GM12864 (cell line): ENCODE results near the gene FOXP4.

Experiments used
- DNase-seq: peaks from one replicate; pipeline ENCODE4 v3.0.0-alpha.2; 2011; ENCODE audit warnings: low read depth
- H3K4me3 ChIP-seq: 2 replicates; pipeline ENCODE4 v1.5.1; 2011; ENCODE audit warnings: mild to moderate bottlenecking, low read depth, low read length, control low read depth
- TF ChIP-seq, protein P1 (sequence below): IDR thresholded peaks from 2 replicates; pipeline ENCODE4 v1.5.1; 2011; ENCODE audit warnings: low read depth, mild to moderate bottlenecking, moderate library complexity, low read length, control low read depth, inconsistent platforms; ENCODE audit errors: missing control alignments

Gene FOXP4

GRCh38 chr6:41560431-41561192 lies 14.4 kb downstream of the FOXP4 start:
- H3K4me3 ChIP-seq: peak overlapping the region; percentile 62
- peak; percentile 34 for DNase-seq

DNA sequence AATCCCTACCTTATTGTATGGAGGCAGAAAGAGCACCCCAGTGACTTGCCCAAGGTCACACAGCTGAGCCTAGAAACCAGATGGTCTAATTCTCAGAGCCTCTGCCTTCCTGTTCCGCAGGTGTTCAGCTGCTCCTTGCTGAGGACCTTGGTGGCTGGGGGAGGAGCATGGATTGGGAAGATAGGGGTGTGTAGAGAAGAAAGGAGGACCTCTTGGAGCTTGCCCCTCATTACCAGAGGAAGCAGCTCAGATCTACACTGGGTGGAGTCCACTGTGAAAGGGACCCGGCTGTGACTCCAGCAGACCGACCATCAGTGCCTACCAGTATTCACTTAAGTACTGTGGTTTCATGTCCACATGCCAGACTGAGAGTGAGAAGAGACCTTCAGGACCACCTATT lies 15.2 kb downstream of the FOXP4 start:
- TF ChIP-seq, protein P1, sequence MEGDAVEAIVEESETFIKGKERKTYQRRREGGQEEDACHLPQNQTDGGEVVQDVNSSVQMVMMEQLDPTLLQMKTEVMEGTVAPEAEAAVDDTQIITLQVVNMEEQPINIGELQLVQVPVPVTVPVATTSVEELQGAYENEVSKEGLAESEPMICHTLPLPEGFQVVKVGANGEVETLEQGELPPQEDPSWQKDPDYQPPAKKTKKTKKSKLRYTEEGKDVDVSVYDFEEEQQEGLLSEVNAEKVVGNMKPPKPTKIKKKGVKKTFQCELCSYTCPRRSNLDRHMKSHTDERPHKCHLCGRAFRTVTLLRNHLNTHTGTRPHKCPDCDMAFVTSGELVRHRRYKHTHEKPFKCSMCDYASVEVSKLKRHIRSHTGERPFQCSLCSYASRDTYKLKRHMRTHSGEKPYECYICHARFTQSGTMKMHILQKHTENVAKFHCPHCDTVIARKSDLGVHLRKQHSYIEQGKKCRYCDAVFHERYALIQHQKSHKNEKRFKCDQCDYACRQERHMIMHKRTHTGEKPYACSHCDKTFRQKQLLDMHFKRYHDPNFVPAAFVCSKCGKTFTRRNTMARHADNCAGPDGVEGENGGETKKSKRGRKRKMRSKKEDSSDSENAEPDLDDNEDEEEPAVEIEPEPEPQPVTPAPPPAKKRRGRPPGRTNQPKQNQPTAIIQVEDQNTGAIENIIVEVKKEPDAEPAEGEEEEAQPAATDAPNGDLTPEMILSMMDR: no peak
- peak overlapping the region; percentile 62; the same call in 1 of the 2 replicates for H3K4me3 ChIP-seq
- DNase-seq: no peak

More at GRCh38 chr6:41560431-41561192, 14.4 kb downstream of the FOXP4 start:
- TF ChIP-seq, protein P1: no peak

- TF ChIP-seq, protein P1: no peak
- no peak overlapping the region for H3K4me3 ChIP-seq
- DNase-seq: no peak
Measured at GRCh38 chr6:41561931-41562911, 16.0 kb downstream of the FOXP4 start.

DNA sequence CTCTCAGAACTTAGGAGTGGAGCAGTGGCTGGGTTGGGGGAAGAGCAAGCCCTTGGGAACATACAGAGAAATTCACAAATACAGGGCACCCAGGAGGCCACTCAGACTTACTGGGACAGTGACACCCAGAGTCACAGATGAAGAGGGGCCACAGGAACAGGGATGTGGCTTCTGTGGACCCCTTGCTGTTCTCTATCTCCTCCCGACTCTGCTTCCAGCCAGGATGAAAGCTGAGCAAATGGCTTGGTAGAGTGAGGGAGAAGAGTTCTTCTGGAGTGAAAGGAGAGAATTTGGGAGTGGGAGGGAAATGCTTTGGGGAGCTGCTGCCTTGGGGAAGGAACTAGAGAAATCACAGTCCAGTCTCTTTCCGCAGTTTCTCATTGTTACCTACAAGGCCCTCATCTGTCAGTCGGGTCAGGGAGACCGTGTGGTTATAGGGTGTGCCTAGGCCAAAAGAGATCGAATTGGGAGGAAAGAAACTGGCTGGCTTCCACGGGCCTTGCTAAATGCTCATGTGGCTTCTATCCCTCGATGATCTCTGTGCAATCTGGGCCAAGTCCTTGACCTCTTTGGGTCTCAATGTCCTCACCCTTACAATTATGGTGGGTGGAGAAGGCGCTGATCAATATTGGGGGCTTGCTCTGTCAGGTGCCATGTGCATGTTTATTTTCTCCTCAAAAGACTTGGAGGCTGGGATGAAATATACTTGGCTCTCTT lies 17.0 kb downstream of the FOXP4 start:
- TF ChIP-seq, protein P1: no peak
- no peak for DNase-seq
- H3K4me3 ChIP-seq: no peak overlapping the region

- no peak overlapping the region for H3K4me3 ChIP-seq
- no peak for DNase-seq
- TF ChIP-seq, protein P1: no peak
Measured at GRCh38 chr6:41564448-41565142, 18.4 kb downstream of the FOXP4 start.

- TF ChIP-seq, protein P1: no peak
- no peak overlapping the region for H3K4me3 ChIP-seq
- DNase-seq: no peak
Measured at GRCh38 chr6:41565701-41566100, 19.5 kb downstream of the FOXP4 start.
